ENCODE measurements around the gene PTPN2.
"Not testable (repeated sequence)": the region's sequence is repeated elsewhere in the genome, so short reads cannot be mapped to it uniquely, and the experiment has no call there.

PTPN2 gene

DNA sequence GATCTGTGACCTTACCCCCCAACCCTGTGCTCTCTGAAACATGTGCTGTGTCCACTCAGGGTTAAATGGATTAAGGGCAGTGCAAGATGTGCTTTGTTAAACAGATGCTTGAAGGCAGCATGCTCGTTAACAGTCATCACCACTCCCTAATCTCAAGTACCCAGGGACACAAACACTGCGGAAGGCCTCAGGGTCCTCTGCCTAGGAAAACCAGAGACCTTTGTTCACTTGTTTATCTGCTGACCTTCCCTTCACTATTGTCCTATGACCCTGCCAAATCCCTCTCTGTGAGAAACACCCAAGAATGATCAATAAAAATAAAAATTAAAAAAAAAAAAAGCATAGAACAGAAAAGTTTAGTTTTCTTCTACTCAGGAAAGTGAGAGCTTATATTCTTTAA, 9.0 kb downstream of the PTPN2 start:
- not testable (repeated sequence) for H3K36me3 ChIP-seq (ENCODE audit: control insufficient read depth, insufficient read depth, low read length); H3K27ac ChIP-seq (ENCODE audit: low read depth, low read length, severe bottlenecking); H3K4me3 ChIP-seq (ENCODE audit: extremely low read depth, insufficient read depth, low read length, poor library complexity, severe bottlenecking); H3K4me1 ChIP-seq (ENCODE audit: control insufficient read depth, insufficient read depth, low read length, poor library complexity, severe bottlenecking); H3K9me3 ChIP-seq (ENCODE audit: control insufficient read depth, low read length)
- no CpG with 5 or more reads among the region's 2 CpGs for WGBS, 2 experiments (ENCODE audit: insufficient coverage in 2 of 2)

DNA sequence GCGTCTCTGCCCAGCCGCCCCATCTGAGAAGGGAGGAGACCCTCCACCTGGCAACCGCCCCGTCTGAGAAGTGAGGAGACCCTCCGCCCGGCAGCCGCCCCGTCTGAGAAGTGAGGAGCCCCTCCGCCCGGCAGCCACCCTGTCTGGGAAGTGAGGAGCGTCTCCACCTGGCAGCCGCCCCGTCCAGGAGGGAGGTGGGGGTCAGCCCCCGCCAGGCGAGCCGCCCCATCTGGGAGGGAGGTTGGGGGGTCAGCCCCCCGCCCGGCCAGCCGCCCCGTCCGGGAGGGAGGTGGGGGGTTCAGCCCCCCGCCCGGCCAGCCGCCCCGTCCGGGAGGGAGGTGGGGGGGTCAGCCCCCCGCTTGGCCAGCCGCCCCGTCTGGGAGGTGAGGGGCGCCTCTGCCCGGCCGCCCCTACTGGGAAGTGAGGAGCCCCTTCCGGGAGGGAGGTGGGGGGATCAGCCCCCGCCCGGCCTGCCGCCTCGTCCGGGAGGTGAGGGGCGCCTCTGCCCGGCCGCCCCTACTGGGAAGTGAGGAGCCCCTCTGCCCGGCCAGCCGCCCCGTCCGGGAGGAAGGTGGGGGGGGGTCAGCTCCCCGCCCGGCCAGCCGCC, 10.0 kb downstream of the PTPN2 start:
- H3K9me3 ChIP-seq (ENCODE audit: control insufficient read depth, low read length); H3K36me3 ChIP-seq (ENCODE audit: control insufficient read depth, insufficient read depth, low read length); H3K4me1 ChIP-seq (ENCODE audit: control insufficient read depth, insufficient read depth, low read length, poor library complexity, severe bottlenecking); H3K27ac ChIP-seq (ENCODE audit: low read depth, low read length, severe bottlenecking); H3K4me3 ChIP-seq (ENCODE audit: extremely low read depth, insufficient read depth, low read length, poor library complexity, severe bottlenecking): not testable (repeated sequence)
- WGBS, 2 experiments (ENCODE audit: insufficient coverage in 2 of 2) = 100% methylated on average over 1 to 2 of the region's 48 CpGs

DNA sequence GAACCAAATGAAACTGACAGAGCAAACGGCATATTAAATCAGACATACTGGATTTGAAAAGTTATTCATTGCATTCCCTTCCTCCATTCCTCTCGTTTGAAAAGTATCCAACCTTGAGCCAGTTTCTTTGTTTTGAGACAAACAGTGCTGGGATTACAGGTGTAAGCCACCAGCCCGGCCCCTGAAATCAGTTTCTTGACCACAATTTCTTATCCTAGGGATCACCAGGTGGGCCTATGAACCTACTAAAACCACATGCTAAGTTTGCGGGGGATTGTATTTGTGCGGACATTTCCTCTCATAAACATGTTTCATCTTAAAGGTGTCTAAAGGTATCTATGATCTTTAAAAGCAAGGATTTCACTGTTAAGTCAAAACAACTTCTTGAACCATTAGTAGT, 11.6 kb downstream of the PTPN2 start:
- Histone ChIP-seq H3K27ac (ENCODE audit: low read depth, low read length, severe bottlenecking) (no peak overlapping the region), H3K36me3 (ENCODE audit: control insufficient read depth, insufficient read depth, low read length) (no peaks in the 10 kb centered on the region), H3K4me3 (ENCODE audit: extremely low read depth, insufficient read depth, low read length, poor library complexity, severe bottlenecking) (no peak overlapping the region), H3K9me3 (ENCODE audit: control insufficient read depth, low read length) (no peaks in the 10 kb centered on the region), H3K4me1 (ENCODE audit: control insufficient read depth, insufficient read depth, low read length, poor library complexity, severe bottlenecking) (no peaks in the 10 kb centered on the region)
- 75 to 94% methylated on average over 1 to 3 of the region's 5 CpGs for WGBS, 2 experiments (ENCODE audit: insufficient coverage in 2 of 2)

DNA sequence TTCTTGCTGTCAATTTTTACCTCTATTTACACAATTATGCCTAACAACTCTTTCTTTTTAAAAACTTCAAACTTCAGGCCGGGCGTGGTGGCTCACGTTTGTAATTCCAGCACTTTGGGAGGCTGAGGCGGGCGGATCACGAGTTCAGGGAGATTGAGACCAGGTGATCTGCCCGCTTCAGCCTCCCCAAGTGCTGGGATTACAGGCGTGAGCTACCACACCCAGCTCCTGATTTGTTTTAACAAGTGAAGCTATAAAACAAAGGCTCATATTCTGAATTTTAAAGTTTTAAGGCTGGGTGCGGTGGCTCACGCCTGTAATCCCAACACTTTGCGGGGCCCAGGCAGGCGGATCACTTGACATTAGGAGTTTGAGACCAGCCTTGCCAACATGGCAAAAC, 15.5 kb downstream of the PTPN2 start:
- no peaks in the 10 kb centered on the region for H3K9me3 ChIP-seq (ENCODE audit: control insufficient read depth, low read length)
- H3K4me1 ChIP-seq (ENCODE audit: control insufficient read depth, insufficient read depth, low read length, poor library complexity, severe bottlenecking) = no peaks in the 10 kb centered on the region
- no peak overlapping the region for H3K4me3 ChIP-seq (ENCODE audit: extremely low read depth, insufficient read depth, low read length, poor library complexity, severe bottlenecking)
- H3K36me3 ChIP-seq (ENCODE audit: control insufficient read depth, insufficient read depth, low read length) = no peaks in the 10 kb centered on the region
- 95% methylated on average over 12 of the region's 12 CpGs for WGBS, 2 experiments (ENCODE audit: insufficient coverage in 2 of 2)
- no peak overlapping the region for H3K27ac ChIP-seq (ENCODE audit: low read depth, low read length, severe bottlenecking)

DNA sequence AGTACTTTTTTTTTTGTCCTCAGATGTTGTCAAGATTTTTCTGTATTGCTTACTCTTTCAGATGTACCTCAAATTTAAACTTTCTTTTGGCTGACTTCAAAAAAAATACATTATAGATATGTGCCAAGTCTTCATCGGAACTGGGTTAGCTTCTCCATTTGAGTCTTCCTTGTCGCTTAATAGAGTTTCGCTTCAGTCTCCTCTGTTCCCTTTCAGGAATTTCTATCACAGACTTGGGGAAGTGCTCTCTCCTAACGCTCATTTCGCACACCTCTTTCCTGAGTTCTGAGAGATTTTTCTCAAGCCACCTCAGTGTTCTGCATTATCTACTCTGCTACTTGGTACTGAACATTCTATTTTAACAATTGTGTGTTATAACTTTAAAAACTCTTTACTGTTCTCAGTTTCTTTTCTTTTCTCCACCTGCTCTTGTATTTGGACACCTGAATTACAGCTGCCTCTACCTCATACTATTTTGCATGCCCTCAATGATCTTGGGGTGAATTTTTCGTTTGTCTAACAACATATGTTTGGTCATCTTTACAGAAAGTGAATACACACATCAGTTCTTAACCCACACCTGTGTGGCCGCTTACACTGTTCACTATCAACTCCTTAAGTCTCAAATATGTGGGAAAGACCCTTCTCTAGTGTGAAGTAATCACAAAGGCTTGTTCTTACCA, 16.5 kb downstream of the PTPN2 start:
- no peaks in the 10 kb centered on the region for H3K4me1 ChIP-seq (ENCODE audit: control insufficient read depth, insufficient read depth, low read length, poor library complexity, severe bottlenecking)

DNA sequence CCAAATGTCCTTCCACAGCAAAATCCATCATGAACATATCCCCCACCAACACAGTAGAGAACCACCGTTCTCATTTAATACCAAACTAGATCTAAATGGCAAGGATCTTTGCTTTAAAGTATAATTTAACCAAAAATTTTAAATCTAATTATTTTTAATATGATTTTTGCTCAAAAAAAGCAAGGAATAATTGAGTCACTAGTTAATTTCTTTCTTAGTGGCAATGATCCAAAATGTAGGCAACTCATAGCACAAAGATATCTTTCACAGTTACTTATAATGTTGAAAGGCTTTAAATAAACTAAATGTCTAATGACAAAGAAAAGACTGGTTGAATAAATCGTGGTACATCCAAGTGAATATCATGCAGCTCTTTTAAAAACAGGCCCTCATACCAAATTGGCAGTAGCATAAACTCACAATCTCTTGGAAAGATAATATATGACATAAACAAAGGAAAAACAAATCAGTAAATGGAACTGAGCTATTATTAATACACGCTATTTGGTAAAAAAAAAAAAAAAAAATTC, 20.3 kb downstream of the PTPN2 start:
- no peak overlapping the region for H3K27ac ChIP-seq (ENCODE audit: low read depth, low read length, severe bottlenecking)
- no peaks in the 10 kb centered on the region for H3K4me1 ChIP-seq (ENCODE audit: control insufficient read depth, insufficient read depth, low read length, poor library complexity, severe bottlenecking)
- no peaks in the 10 kb centered on the region for H3K9me3 ChIP-seq (ENCODE audit: control insufficient read depth, low read length)
- H3K36me3 ChIP-seq (ENCODE audit: control insufficient read depth, insufficient read depth, low read length) = no peaks in the 10 kb centered on the region
- H3K4me3 ChIP-seq (ENCODE audit: extremely low read depth, insufficient read depth, low read length, poor library complexity, severe bottlenecking) = no peak overlapping the region
- no CpG with 5 or more reads among the region's 3 CpGs for WGBS, 2 experiments (ENCODE audit: insufficient coverage in 2 of 2)

More for the DNA sequence above, 16.5 kb downstream of the PTPN2 start:
- Histone ChIP-seq H3K4me3 (ENCODE audit: extremely low read depth, insufficient read depth, low read length, poor library complexity, severe bottlenecking) (no peak overlapping the region), H3K36me3 (ENCODE audit: control insufficient read depth, insufficient read depth, low read length) (no peaks in the 10 kb centered on the region), H3K9me3 (ENCODE audit: control insufficient read depth, low read length) (no peaks in the 10 kb centered on the region), H3K27ac (ENCODE audit: low read depth, low read length, severe bottlenecking) (no peak overlapping the region)
- WGBS, 2 experiments (ENCODE audit: insufficient coverage in 2 of 2) = 97 to 98% methylated on average over 5 to 6 of the region's 7 CpGs

DNA sequence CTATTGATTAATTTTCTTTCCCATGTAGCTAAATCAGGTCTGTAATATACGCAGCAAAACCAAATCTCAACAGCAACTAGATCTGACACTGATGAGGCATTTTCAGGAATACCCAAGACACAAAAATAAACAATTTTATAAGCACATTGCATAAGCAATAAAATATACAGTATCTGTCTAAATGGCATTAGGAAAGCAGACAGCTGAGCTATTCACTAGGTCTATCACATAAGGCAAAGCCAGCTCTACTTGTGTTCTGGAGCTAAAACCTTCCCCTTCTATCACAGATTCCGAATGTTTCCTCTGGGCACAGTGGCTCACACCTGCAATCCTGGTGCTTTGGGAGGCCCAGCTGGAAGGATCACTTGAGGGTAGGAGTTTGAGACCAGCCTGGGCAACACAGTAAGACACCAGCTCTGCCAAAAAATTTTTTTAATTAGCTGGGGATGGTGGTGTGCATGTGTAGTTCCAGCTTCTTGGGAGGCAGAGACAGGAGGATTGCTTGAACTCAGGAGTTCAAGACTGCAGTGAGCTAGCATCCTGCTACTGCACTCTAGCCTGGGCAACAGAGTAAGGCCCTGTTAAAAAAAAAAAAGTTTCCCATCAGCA, 21.1 kb downstream of the PTPN2 start:
- Histone ChIP-seq H3K4me1 (ENCODE audit: control insufficient read depth, insufficient read depth, low read length, poor library complexity, severe bottlenecking) (no peaks in the 10 kb centered on the region), H3K36me3 (ENCODE audit: control insufficient read depth, insufficient read depth, low read length) (no peaks in the 10 kb centered on the region), H3K9me3 (ENCODE audit: control insufficient read depth, low read length) (no peaks in the 10 kb centered on the region), H3K4me3 (ENCODE audit: extremely low read depth, insufficient read depth, low read length, poor library complexity, severe bottlenecking) (no peak overlapping the region), H3K27ac (ENCODE audit: low read depth, low read length, severe bottlenecking) (no peak overlapping the region)
- 80% methylated on average over 1 of the region's 2 CpGs for WGBS, 2 experiments (ENCODE audit: insufficient coverage in 2 of 2)

DNA sequence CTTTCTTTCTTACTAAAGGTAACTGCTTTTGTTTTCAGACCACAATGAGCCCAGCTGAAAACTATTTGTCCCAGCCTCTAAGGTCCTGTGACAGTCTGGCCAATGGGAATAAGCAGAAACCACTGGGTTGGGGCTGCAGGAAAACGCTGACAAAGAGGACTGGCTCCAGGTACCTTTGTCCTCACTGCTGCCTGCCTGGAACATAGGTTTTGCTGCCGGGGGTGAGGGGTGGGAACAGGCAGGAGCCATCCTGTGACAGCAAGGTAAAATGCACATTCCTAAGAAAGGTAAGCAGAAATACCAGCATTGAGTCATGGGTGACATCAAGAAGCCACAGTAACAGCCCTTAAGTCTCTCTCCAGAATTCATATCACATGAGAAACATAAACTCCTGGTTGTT, 21.6 kb downstream of the PTPN2 start:
- Histone ChIP-seq H3K27ac (ENCODE audit: low read depth, low read length, severe bottlenecking) (no peak overlapping the region), H3K4me1 (ENCODE audit: control insufficient read depth, insufficient read depth, low read length, poor library complexity, severe bottlenecking) (no peaks in the 10 kb centered on the region), H3K9me3 (ENCODE audit: control insufficient read depth, low read length) (no peaks in the 10 kb centered on the region), H3K4me3 (ENCODE audit: extremely low read depth, insufficient read depth, low read length, poor library complexity, severe bottlenecking) (no peak overlapping the region), H3K36me3 (ENCODE audit: control insufficient read depth, insufficient read depth, low read length) (no peaks in the 10 kb centered on the region)
- 0% methylated on average over 1 of the region's 2 CpGs; no CpG with 5 or more reads in 1 of the 2 experiments for WGBS, 2 experiments (ENCODE audit: insufficient coverage in 2 of 2)

DNA sequence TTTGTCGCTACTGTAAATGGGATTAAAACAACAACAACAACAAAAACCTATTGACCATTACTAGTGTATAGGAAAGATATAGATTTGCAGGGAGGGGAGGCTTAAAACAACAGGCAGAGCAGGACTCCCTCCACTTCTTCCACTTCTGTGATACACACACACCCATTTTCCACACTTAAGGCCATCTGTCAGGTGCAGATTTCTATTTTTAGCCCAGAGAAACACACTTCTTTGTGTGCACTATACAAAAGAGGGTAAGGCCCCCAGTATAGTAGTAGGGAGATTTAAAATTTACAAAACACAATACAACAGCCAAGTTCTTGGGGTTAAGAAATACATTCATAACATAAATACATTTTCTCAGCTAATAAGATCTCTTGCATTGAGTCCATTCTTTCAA, 22.4 kb downstream of the PTPN2 start:
- no CpG with 5 or more reads among the region's 1 CpG for WGBS, 2 experiments (ENCODE audit: insufficient coverage in 2 of 2)
- Histone ChIP-seq H3K4me3 (ENCODE audit: extremely low read depth, insufficient read depth, low read length, poor library complexity, severe bottlenecking) (no peak overlapping the region), H3K36me3 (ENCODE audit: control insufficient read depth, insufficient read depth, low read length) (peaks cover 4% of the 10 kb centered on the region), H3K9me3 (ENCODE audit: control insufficient read depth, low read length) (no peaks in the 10 kb centered on the region), H3K27ac (ENCODE audit: low read depth, low read length, severe bottlenecking) (no peak overlapping the region), H3K4me1 (ENCODE audit: control insufficient read depth, insufficient read depth, low read length, poor library complexity, severe bottlenecking) (no peaks in the 10 kb centered on the region)

DNA sequence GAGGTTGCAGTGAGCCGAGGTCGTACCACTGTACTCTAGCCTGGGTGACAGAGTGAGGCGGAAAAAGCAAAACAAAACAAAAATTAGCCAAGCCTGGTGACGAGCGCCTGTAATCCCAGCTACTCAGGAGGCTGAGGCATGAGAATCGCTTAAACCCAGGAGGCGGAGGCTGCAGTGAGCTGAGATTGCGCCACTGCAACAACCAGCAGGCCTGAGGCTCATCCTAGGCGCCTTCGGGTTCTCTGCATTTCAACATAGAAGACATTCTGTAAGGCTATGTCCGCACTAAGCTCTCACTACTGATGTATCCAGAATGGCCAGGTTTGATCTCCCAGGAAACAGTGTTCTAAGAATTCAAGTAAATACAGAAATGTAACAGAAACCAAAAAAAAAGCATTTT, 23.5 kb downstream of the PTPN2 start:
- Histone ChIP-seq H3K36me3 (ENCODE audit: control insufficient read depth, insufficient read depth, low read length) (peaks cover 9% of the 10 kb centered on the region), H3K9me3 (ENCODE audit: control insufficient read depth, low read length) (no peaks in the 10 kb centered on the region), H3K27ac (ENCODE audit: low read depth, low read length, severe bottlenecking) (no peak overlapping the region), H3K4me1 (ENCODE audit: control insufficient read depth, insufficient read depth, low read length, poor library complexity, severe bottlenecking) (no peaks in the 10 kb centered on the region), H3K4me3 (ENCODE audit: extremely low read depth, insufficient read depth, low read length, poor library complexity, severe bottlenecking) (no peak overlapping the region)
- 94 to 99% methylated on average over 8 to 10 of the region's 11 CpGs for WGBS, 2 experiments (ENCODE audit: insufficient coverage in 2 of 2)

DNA sequence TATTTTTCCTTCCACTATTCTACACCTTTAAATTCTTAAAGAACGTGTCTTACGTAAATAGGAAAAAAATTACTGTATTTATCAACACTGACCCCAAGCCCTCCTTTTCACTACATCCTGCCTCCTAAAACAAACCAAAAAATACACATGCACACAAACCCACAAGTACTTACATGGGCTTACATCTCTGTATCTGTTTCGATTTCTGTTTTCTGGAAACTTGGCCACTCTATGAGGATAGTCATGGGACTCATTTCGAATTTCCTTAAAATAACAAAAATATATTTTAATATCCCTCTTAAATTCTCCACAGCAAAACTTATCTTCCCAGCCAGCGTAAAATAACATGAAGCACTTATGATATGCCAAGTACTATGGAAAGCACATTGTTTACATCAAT, 25.0 kb downstream of the PTPN2 start:
- WGBS, 2 experiments (ENCODE audit: insufficient coverage in 2 of 2) = 83 to 92% methylated on average over 2 of the region's 5 CpGs
- H3K36me3 ChIP-seq (ENCODE audit: control insufficient read depth, insufficient read depth, low read length) = peaks cover 9% of the 10 kb centered on the region
- H3K4me1 ChIP-seq (ENCODE audit: control insufficient read depth, insufficient read depth, low read length, poor library complexity, severe bottlenecking) = no peaks in the 10 kb centered on the region
- no peaks in the 10 kb centered on the region for H3K9me3 ChIP-seq (ENCODE audit: control insufficient read depth, low read length)
- H3K4me3 ChIP-seq (ENCODE audit: extremely low read depth, insufficient read depth, low read length, poor library complexity, severe bottlenecking) = no peak overlapping the region
- no peak overlapping the region for H3K27ac ChIP-seq (ENCODE audit: low read depth, low read length, severe bottlenecking)
